Endothelial cell (in vitro differentiated cells): ENCODE data around the gene WNT7B. TPM values are rescaled to one million over a fixed set of nuclear protein-coding genes. Genes with fewer than 3 reads are reported as not detected.

ENCODE experiments used
- DNase-seq: peaks from one replicate; pipeline ENCODE4 v3.0.0; 2021; ENCODE audit warnings: low spot score
- H3K27ac Mint-ChIP-seq: one replicate; pipeline ENCODE4 v1.8.0; 2021; ENCODE audit warnings: mixed read lengths, inconsistent platforms; ENCODE audit not compliant: unreplicated experiment
- H3K27me3 Mint-ChIP-seq: one replicate; pipeline ENCODE4 v1.8.0; 2021; ENCODE audit warnings: mild to moderate bottlenecking, moderate library complexity, mixed read lengths, inconsistent platforms; ENCODE audit not compliant: unreplicated experiment
- H3K36me3 Mint-ChIP-seq: one replicate; pipeline ENCODE4 v1.8.0; 2021; ENCODE audit warnings: mild to moderate bottlenecking, low read depth, mixed read lengths, inconsistent platforms; ENCODE audit not compliant: unreplicated experiment
- H3K4me1 Mint-ChIP-seq: one replicate; pipeline ENCODE4 v1.8.0; 2021; ENCODE audit warnings: mild to moderate bottlenecking, mixed read lengths, inconsistent platforms; ENCODE audit not compliant: unreplicated experiment
- H3K4me3 Mint-ChIP-seq: one replicate; pipeline ENCODE4 v1.8.0; 2021; ENCODE audit warnings: mild to moderate bottlenecking, mixed read lengths, inconsistent platforms; ENCODE audit not compliant: unreplicated experiment
- H3K9me3 Mint-ChIP-seq: one replicate; pipeline ENCODE4 v1.8.0; 2021; ENCODE audit warnings: mixed read lengths, inconsistent platforms; ENCODE audit not compliant: unreplicated experiment
- total RNA-seq: library from RNA; stranded (reverse); fragmentation: NEBNext Ultra II Directional; extraction: Animal tissue kit (Norgen Biotek cat#: 25700); gene quantifications from one replicate; pipeline ENCODE4 v1.2.1, GENCODE V29; 2021; ENCODE audit not compliant: unreplicated experiment
- TF ChIP-seq, protein P1 (sequence below): fragments of 200-600 bp; sonication (generic); IDR thresholded peaks from one replicate; pipeline ENCODE4 v1.5.0; 2021; ENCODE audit warnings: antibody characterized with exemption; ENCODE audit not compliant: unreplicated experiment

Gene WNT7B
- total RNA-seq, 1 donor from 2014 or later: not detected

DNA sequence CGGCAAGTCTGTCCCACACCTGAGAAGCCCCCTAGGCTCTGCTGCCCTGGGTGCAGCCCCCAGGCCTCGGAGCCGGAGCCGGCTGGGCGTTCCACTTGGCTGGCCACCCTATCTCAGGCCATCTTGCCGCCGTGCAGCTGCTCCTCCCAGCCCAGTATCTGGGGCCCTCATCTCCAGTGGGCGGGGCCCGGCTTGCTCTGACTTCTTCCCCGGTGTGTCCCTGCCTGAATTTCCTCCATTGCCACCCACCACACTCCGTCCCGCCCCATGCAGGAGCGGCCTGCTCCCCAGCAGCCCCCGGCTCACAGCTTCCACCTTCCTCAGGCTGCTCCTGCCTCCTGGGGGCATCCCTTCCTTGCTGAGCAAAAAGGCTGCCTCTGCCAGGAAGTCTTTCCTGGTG lies 46.6 kb downstream of the WNT7B start:
- Mint-ChIP-seq H3K4me3 (no peak overlapping the region), H3K4me1 (no peaks in the 10 kb centered on the region), H3K36me3 (no peaks in the 10 kb centered on the region), H3K27ac (no peak overlapping the region), H3K27me3 (peaks cover 7% of the 10 kb centered on the region), H3K9me3 (no peaks in the 10 kb centered on the region)
- TF ChIP-seq, protein P1, sequence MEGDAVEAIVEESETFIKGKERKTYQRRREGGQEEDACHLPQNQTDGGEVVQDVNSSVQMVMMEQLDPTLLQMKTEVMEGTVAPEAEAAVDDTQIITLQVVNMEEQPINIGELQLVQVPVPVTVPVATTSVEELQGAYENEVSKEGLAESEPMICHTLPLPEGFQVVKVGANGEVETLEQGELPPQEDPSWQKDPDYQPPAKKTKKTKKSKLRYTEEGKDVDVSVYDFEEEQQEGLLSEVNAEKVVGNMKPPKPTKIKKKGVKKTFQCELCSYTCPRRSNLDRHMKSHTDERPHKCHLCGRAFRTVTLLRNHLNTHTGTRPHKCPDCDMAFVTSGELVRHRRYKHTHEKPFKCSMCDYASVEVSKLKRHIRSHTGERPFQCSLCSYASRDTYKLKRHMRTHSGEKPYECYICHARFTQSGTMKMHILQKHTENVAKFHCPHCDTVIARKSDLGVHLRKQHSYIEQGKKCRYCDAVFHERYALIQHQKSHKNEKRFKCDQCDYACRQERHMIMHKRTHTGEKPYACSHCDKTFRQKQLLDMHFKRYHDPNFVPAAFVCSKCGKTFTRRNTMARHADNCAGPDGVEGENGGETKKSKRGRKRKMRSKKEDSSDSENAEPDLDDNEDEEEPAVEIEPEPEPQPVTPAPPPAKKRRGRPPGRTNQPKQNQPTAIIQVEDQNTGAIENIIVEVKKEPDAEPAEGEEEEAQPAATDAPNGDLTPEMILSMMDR: no peak
- DNase-seq: no peak

DNA sequence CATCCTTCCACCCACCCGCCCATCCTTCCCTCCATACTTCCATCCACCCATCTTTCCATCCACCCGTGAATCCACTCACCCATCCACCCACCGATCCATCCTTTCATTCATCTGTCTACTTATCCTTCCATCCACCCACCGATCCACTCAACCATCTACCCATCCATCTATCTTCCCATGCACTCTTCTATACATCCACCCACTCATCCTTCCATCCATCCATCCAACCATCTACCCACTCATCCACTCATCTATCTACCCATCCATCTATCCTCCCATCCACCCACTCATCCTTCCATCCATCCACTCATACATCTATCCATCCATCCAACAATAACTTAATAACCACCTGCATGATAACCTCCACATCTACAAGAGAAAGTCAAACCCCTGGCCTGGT lies 47.3 kb downstream of the WNT7B start:
- H3K27ac Mint-ChIP-seq: no peak overlapping the region
- no peak overlapping the region for H3K4me3 Mint-ChIP-seq
- TF ChIP-seq, protein P1: no peak
- no peaks in the 10 kb centered on the region for H3K36me3 Mint-ChIP-seq
- no peak for DNase-seq
- H3K4me1 Mint-ChIP-seq: no peaks in the 10 kb centered on the region
- H3K27me3 Mint-ChIP-seq: peaks cover 7% of the 10 kb centered on the region
- H3K9me3 Mint-ChIP-seq: no peaks in the 10 kb centered on the region

DNA sequence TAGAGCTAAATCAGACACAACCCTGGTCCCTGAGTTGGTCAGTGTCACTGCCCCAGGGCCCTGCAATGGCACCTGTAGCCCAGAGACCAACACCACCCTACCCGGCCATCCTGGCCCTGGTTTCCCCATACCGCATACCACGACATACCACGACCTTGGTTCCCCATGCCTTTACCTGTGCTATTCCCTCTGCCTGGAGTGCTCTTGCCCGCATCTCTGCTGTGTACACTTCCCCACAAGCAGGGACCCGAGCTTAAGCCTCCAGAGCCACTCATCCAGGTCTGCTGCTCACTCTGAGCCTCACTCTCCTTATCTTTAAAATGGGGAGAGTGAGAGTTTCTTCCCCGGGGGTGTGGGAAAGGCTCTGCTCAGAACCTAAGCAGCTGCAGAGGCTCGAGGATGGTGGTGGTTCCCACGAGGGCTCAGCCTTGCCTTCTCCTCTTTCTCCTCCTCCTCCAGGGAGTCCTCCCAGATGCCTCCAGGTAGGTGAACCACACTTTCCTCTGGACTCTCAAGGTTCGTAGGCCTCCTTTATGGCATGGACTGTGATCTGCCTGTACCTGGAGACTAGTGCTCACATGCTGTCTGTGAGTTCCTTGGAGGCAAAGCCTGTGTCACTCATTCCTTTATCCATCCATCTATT lies 48.1 kb downstream of the WNT7B start:
- TF ChIP-seq, protein P1: no peak
- DNase-seq: no peak
- no peaks in the 10 kb centered on the region for H3K9me3 Mint-ChIP-seq
- peaks cover 7% of the 10 kb centered on the region for H3K27me3 Mint-ChIP-seq
- H3K4me3 Mint-ChIP-seq: peak overlapping the region; percentile 28
- no peaks in the 10 kb centered on the region for H3K36me3 Mint-ChIP-seq
- no peak overlapping the region for H3K27ac Mint-ChIP-seq
- no peaks in the 10 kb centered on the region for H3K4me1 Mint-ChIP-seq

DNA sequence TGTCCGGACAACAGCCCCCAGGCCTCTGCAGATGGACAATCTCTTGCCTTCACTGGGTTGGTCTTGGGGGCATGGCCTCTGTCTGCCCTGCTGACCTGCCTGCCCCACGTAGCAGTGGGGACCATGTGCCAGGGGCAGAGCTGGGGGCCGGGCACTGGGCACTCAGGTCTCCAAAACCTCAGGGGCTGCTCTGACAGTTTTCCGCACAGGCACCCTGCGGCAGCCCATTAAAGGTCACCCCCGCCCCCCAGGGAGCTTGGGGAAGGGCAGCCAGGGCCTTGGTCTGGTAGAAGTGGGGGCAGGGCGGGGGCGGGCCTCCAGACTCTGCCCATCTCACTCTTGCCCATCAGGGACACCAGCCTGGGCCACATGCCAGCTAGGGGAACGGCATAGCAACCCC lies 49.9 kb downstream of the WNT7B start:
- no peaks in the 10 kb centered on the region for H3K9me3 Mint-ChIP-seq
- H3K36me3 Mint-ChIP-seq: no peaks in the 10 kb centered on the region
- no peak for DNase-seq
- no peak overlapping the region for H3K27ac Mint-ChIP-seq
- H3K27me3 Mint-ChIP-seq: peaks cover 4% of the 10 kb centered on the region
- TF ChIP-seq, protein P1: no peak
- no peak overlapping the region for H3K4me3 Mint-ChIP-seq
- H3K4me1 Mint-ChIP-seq: no peaks in the 10 kb centered on the region

DNA sequence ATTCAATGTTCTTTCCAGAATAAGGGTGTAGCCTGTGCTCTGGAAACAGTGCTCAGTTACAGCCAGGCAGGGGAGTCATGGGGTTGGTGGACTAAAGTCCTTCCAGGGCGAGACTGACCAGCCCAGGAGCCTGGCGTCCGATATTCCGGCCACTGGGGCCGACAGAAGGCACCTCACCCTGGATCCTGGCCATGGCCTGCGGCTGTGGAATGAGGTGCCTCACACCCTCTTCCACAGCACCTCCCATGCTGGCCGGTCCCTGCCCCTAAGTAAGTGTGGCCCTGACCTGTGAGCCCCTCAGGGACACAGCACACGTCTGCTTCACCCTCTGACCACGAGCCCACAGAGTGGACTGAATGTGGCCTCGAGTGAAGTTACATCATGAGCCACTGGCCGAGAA lies 50.5 kb downstream of the WNT7B start:
- no peak for DNase-seq
- Mint-ChIP-seq H3K4me3 (no peak overlapping the region), H3K27me3 (peaks cover 4% of the 10 kb centered on the region), H3K9me3 (no peaks in the 10 kb centered on the region), H3K4me1 (no peaks in the 10 kb centered on the region), H3K27ac (no peak overlapping the region), H3K36me3 (no peaks in the 10 kb centered on the region)
- TF ChIP-seq, protein P1: no peak
